GM21825 (cell line): ENCODE data around the gene MCTP2.
A peak's percentile ranks its signal among the peaks of the same experiment; 100 is the strongest.
"Not testable (repeated sequence)": the region's sequence is repeated elsewhere in the genome, so short reads cannot be mapped to it uniquely, and the experiment has no call there.

Experiments
- ATAC-seq: cut with Tn5 transposase; IDR thresholded peaks from one replicate; pipeline ENCODE4 v1.9.1; 2021; ENCODE audit warnings: mild to moderate bottlenecking, moderate library complexity; ENCODE audit not compliant: unreplicated experiment

The MCTP2 gene

DNA sequence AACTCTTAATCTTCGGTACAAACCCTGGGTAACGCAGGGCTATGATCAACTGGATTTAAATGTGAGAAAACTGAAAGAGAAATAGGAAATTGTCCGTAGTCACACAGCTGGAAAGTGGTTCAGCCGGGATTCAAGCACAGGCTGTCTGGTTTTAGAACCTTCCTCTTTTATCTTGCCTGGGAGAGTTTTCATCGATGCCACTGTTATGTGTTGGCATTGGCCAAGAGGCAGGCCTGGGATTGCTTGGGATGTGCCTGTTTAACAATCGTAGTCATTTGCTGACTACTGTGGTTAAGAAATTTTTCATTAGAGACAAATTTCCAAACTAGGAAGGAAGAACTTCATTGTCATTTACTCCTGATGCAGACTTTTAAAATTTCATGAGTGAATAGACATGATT, 4.3 kb downstream of the MCTP2 start:
- ATAC-seq: no peak

- no peak for ATAC-seq
Measured at GRCh38 chr15:94236608-94237007, 5.2 kb downstream of the MCTP2 start.

DNA sequence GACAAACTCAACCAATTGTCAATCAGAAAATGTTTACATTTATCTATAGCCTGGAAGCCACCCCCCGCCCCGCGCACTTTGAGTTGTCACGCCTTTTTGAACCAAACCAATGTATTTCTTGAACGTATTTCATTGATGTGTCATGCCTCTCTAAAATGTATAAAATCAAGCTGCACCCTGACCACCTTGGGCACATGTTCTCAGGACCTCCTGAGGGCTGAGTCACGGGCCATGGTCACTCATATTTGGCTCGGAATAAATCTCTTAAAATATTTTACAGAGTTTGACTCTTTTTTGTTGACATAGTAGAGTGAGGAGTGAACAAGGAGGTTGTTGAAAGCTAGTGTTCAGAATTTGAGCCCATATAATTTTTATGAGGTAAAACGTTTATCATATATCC, 6.5 kb downstream of the MCTP2 start:
- no peak for ATAC-seq

DNA sequence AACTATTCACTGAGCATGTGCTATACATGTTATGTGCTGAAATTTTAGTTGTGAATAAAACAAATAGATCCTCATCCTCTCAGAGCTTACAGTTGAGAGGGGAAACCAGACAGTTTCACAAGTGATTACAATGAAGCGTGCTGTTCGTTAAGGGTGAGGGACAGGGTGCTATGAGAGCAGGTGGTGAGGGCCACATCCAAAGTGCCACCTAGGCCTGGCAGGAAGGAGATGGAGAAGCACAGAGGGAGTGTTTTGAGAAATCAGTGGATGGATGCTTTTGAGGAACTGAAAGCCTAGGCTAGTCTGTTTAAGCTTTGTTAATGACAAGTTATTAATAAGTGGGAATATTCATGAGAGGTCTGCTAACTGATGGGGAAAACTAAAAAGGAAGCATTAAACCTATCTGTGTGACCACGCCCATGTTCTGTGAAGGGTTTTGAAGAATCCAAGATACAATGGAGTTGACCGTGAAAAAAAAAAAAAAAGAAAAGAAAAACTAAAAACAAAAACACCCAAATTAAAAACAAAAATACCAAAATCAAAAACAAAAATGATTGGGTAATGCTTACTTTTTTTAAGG, 7.3 kb downstream of the MCTP2 start:
- ATAC-seq: peak; percentile 80

- ATAC-seq: no peak
Measured at GRCh38 chr15:94239474-94239873, 8.1 kb downstream of the MCTP2 start.

DNA sequence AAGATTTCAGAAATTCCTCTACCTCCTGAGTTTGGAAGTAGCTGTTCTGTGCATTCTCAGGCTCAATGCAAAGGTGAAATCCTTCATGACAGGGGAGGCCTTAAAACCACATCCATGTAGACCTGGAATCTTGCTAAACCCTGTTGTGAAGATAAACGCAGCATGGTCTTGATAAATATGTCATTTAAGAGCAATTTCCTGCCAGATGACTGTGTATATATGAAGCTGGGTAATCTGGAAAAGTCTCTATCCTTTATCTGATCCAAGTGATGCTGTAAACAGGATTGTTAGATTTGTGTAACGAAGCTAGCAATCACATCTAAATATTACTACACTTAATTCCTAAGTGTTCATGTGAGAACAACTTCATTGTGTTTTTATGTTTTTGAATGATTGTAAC, 9.1 kb downstream of the MCTP2 start:
- ATAC-seq: no peak

DNA sequence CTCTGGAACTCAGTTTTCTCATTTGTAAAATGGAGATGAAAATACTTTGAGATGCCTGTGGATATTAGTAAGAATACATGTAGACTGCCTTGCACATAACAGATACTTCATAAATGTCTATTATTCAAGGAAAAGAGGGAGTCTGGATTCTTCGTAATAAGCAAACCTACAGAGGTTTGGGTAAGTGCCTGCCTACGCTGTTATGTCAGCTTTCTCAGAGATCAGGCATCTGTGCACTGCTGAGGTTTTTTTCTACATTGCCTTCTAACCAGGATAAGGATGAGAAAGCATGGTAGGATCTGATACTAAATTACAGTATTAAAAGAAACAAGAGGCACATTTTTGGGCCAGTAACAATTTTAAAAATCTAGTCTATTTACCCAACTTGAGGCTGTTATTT, 10.9 kb downstream of the MCTP2 start:
- ATAC-seq: no peak

DNA sequence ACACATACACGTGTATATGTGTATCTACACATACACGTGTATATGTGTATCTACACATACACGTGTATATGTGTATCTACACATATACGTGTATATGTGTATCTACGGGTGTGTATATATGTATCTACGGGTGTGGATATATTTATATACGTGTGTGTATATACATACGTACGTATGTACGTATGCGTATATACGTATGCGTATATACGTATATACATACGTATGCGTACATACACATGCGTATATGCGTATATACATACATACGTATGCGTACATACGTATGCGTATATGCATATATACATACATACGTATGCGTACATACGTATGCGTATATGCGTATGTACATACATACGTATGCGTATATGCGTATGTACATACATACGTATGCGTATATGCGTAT, 11.6 kb downstream of the MCTP2 start:
- not testable (repeated sequence) for ATAC-seq

DNA sequence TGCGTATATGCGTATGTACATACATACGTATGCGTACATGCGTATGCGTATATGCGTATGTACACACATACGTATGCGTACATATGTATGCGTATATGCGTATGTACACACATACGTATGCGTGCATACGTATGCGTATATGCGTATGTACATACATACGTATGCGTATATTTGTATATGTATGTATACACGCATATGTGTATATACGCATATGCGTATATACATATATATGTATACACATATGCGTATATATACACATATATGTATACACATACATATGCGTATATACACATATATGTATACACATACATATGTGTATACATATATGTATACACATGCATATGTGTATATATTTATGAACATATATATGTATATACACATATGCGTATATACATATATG, 12.1 kb downstream of the MCTP2 start:
- no peak for ATAC-seq

- no peak for ATAC-seq
Measured at GRCh38 chr15:94246016-94246415, 14.7 kb downstream of the MCTP2 start.

DNA sequence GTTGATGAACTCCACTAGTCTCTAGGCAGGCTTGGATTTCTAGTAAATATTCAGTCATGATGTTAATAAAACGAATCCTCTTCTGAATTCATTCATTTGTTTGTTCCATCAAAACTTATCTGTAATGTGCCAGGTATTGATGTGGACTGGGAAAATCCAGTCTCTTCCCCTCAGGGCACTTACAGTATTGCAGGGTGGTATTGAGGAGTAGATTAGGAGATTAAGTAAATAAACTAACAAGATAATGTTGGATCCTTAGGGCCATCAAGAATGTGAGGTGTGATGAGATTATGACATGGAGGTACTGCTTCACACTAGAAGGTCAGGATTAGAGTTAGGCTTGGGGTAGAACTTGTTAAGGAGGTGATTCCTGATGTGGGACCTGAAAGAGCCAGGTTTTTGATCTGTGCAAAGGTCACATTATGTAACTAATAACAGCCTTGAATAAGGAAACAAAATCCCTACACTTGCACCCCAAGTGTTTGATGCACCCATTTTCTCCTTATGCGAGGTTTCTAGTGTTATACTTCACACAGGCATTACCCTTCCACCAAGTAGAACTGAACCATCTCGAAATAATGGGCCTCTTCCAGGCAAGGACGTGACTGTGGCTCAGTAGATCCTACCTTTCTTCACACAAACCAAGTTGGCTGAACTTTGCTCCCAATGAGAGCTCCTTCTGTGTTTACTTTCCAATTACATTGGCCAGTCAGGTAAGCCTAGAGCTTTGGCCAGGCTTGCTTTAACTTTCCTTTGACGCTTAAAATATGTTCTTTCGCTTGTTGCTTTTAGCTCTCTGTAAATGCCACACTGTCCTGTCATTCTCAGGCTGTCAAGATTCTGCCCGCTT, 16.7 kb downstream of the MCTP2 start:
- no peak for ATAC-seq

GRCh38 chr15:94250801-94251200, 19.4 kb downstream of the MCTP2 start:
- no peak for ATAC-seq

GRCh38 chr15:94252223-94252766, 20.9 kb downstream of the MCTP2 start:
- no peak for ATAC-seq

- ATAC-seq: no peak
Measured at GRCh38 chr15:94252906-94253491, 21.6 kb downstream of the MCTP2 start.

DNA sequence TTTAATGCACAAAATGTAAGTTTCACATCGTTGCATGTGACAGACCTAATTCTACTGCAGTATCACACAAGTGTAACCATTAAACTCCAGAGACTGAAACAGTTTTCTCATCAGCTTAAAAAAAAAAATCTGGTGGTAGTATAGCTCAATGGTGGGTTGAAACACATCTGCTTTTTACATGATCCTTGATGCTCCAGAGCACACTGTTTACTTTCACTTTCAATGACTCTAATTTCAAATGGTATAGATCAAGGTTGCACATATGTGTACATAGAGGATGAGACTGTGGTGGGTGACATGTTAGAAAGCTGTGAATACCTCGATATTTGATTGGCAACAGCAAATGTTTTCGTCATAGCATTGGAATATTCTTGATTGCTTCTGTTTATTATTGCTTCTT, 22.4 kb downstream of the MCTP2 start:
- ATAC-seq: no peak

- ATAC-seq: no peak
Measured at GRCh38 chr15:94255540-94255939, 24.2 kb downstream of the MCTP2 start.

GRCh38 chr15:94256511-94256910, 25.1 kb downstream of the MCTP2 start:
- ATAC-seq: no peak

DNA sequence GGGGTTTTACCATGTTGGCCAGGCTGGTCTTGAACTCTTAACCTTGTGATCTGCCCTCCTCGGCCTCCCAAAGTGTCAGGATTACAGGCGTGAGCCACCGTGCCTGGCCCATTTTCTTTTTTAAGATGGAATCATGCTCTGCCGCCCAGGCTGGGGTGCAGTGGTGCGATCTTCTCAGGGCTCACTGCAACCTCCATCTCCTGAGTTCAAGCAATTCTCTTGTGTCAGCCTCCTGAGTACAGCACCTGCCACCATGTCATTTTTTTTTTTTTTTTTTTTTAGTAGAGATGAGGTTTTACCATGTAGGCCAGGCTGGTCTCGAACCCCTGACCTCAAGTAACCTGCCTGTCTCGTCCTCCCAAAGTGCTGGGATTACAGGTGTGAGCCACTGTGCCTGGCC, 26.4 kb downstream of the MCTP2 start:
- not testable (repeated sequence) for ATAC-seq

GRCh38 chr15:94258246-94258645, 26.9 kb downstream of the MCTP2 start:
- peak; percentile 63 for ATAC-seq

DNA sequence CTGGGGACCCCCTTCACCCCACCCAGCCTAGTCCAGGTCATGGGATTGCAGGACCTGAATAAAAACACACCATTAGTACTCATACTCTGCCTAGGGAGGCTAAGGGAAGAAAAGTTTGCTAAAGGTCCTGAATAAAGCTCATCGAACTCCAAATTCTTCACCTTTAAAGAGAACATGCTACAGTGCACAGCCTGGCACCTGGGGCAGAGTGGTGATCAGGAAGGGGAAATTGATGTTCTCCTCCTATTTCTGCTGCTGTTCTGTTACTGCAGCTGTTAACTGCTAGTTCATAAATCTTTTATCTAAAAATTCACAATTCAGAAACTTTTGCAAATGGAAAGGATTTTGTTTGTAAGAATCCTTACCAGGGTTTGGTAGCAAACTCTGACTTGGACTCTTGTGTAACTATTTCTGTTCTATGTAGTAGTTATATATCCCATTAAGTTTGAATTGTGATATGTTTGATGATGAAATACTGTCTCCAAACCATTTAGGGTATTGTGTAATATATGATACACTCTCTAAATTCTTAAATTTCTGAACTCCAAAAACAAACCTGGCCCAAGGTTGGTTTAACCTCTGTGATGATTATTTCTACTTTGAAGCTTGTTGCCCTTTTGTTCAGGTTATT, 27.9 kb downstream of the MCTP2 start:
- ATAC-seq: no peak

- ATAC-seq: no peak
Measured at GRCh38 chr15:94259863-94260262, 28.5 kb downstream of the MCTP2 start.
